ENCODE data around the gene UBC.

Gene UBC

DNA sequence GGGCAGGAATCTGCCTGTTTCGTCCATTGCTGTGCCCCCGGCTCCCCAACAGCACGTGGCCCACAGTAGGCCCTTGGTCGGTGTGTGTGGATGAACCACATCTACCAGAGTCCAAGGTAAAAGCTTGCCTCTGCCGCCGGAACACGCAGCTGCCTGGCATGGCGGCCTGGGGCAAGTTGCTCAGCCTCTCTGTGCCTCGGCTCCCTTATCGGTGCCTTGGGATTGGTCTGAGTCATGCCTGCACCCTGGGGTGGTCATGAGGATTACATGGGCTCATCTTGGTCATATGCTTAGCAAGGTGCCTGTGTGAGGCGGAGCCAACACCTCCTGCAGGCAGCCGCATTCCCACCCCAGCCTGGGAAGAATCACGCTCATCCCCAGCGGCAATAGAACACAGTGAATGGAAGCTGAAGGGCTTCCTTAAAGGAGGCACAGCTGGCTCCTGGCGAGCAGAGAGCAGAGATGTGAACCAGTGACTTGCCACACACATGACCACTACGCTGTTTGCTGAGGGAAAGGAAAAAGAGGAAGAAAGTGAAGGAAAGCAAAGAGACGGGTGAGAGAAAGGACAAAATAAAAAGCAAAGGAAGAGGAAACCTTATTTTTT is 45.3 kb downstream of the UBC start:
- Mint-ChIP-seq H3K4me1 (peaks cover 4% of the 10 kb centered on the region), H3K9me3 (no peaks in the 10 kb centered on the region), H3K4me3 (no peak overlapping the region), H3K27ac (ENCODE audit: low read depth) (no peak overlapping the region), H3K27me3 (no peaks in the 10 kb centered on the region), H3K36me3 (ENCODE audit: insufficient read depth) (no peaks in the 10 kb centered on the region)
- ATAC-seq (replicated peaks; ENCODE audit: extremely low read depth, poor library complexity, severe bottlenecking) (no peak), DNase-seq (ENCODE audit: low spot score in 2 of 2) (no peak)

DNA sequence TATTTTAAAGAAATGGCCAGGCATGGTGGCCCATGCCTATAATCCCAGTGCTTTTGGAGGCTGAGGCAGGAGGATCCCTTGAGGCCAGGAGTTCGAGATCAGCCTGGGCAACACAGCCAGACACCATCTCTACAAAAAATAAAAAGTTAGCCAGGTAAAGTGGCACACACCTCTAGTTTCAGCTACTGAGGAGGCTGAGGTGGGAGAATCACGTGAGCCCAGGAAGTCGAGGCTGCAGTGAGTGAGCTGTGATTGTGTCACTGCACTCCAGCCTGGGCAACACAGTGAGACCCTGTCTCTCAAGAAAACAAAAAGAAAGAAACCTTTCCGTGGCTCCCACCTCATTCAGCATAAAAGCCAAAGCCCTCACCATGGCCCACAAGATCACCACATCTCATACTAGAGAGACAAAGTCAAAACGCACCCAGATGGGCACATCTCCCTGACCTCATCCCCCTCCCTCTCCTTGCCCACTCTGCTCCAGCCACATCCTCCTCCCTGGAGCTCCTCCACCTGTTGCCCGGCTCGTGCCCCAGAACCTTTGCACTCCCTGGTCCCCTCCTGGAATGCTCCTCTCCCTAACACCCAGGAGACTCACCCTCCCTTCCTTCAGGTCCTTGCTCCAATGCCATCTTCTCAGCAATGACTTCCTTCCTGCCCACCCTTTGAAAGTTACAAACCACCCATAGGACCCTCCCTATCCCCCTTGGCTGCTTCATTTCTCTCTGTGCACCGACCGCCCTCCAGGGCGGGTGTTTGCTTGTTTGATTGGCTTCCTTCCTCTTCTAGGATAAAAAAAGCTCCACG is 46.0 kb downstream of the UBC start:
- no peaks in the 10 kb centered on the region for H3K27me3 Mint-ChIP-seq
- no peak for DNase-seq (ENCODE audit: low spot score in 2 of 2)
- peaks cover 7% of the 10 kb centered on the region for H3K4me1 Mint-ChIP-seq
- H3K27ac Mint-ChIP-seq (ENCODE audit: low read depth), result no peak overlapping the region
- ATAC-seq (replicated peaks; ENCODE audit: extremely low read depth, poor library complexity, severe bottlenecking), result no peak
- H3K36me3 Mint-ChIP-seq (ENCODE audit: insufficient read depth), result no peaks in the 10 kb centered on the region
- no peaks in the 10 kb centered on the region for H3K9me3 Mint-ChIP-seq
- H3K4me3 Mint-ChIP-seq, result no peak overlapping the region

DNA sequence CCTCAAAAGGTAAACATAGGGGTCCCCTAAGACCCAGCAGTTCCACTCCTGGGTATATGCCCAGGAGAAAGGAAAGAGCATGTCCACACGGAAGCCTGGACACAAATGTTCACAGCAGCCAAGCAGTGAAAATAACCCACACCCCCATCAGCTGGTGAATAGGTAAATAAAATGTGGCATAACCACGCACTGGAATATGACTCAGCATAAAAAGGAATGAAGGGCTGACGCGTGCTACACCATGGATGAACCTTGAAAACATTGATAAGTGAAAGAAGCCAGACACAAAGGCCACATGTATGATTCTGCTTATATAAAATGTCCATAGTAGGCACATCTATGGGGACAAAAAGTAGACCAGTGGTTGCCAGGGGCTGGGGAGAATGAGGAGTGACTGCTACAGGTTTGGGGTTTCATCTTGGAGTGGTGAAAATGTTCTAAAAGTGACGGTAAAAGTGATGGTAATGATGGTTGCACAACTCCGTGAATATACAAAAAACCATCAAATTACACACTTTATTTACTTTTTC is 47.0 kb downstream of the UBC start:
- no peak for DNase-seq (ENCODE audit: low spot score in 2 of 2)
- Mint-ChIP-seq H3K27me3 (no peaks in the 10 kb centered on the region), H3K4me1 (peaks cover 13% of the 10 kb centered on the region), H3K4me3 (no peak overlapping the region), H3K36me3 (ENCODE audit: insufficient read depth) (no peaks in the 10 kb centered on the region), H3K27ac (ENCODE audit: low read depth) (no peak overlapping the region), H3K9me3 (no peaks in the 10 kb centered on the region)
- ATAC-seq (replicated peaks; ENCODE audit: extremely low read depth, poor library complexity, severe bottlenecking), result no peak

DNA sequence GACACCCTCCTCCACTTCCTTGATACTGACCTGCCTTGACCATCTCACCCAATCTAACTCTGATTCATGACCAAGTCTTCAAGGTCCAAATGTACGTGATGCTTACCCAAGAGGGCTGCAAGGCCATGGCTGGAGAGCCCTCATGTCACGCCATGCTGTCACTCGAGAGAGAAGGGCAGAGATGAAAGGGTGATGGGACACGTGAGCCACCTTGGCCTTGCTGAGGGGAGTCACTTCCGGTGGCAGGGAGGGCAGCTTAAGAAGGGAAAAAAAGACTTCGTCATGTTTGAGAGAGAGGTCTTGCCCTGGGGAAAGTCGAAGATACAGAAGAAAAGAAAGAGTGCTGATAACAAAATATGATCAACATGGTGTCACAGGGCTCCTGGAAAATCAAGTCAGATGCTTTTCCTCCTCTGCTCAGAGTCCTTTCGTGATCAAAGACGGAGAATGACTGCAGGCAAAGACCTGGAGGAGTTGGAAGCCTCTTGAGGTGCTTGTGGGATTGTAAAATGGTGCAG is 47.5 kb downstream of the UBC start:
- Mint-ChIP-seq H3K27me3 (no peaks in the 10 kb centered on the region), H3K36me3 (ENCODE audit: insufficient read depth) (no peaks in the 10 kb centered on the region), H3K4me3 (no peak overlapping the region), H3K4me1 (peaks cover 13% of the 10 kb centered on the region), H3K9me3 (no peaks in the 10 kb centered on the region), H3K27ac (ENCODE audit: low read depth) (no peak overlapping the region)
- DNase-seq (ENCODE audit: low spot score in 2 of 2) (no peak), ATAC-seq (replicated peaks; ENCODE audit: extremely low read depth, poor library complexity, severe bottlenecking) (no peak)

DNA sequence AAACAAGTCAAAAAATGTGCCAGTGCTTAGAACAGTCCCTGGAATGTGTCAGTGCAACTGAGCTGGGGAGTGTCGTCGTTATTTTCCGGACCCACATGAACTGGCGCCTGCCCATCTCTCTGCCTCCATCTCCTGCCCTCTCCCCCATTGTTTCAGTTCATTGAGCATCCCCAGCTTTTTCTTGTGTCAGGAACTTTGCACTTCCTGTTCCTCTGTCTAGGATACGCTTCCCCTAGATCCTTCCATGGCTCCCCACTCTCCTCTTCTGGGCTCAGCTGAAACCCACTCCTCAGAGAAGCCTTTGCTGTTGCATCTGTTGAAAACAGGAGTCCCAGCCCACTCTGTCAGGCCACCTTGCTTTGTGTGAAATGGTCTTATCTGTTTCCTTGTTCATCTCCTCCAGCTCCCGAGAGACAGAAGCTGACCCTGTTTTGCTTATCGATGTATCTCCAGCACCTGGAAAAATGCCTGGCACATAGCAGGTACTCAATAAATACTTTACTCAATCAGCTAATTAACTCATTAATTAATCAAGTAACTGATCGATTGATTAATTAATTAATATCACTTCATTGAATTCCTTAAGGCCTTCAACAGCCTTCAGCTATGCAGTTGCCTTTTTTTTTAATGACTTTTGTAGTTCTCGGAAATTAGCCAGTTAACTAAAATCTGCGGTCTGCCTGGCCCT is 48.1 kb downstream of the UBC start:
- no peak overlapping the region for H3K4me3 Mint-ChIP-seq
- no peak overlapping the region for H3K27ac Mint-ChIP-seq (ENCODE audit: low read depth)
- no peaks in the 10 kb centered on the region for H3K27me3 Mint-ChIP-seq
- H3K36me3 Mint-ChIP-seq (ENCODE audit: insufficient read depth), result no peaks in the 10 kb centered on the region
- no peak for DNase-seq (ENCODE audit: low spot score in 2 of 2)
- H3K4me1 Mint-ChIP-seq, result peaks cover 13% of the 10 kb centered on the region
- H3K9me3 Mint-ChIP-seq, result no peaks in the 10 kb centered on the region
- no peak for ATAC-seq (replicated peaks; ENCODE audit: extremely low read depth, poor library complexity, severe bottlenecking)

- H3K27me3 Mint-ChIP-seq, result no peaks in the 10 kb centered on the region
- H3K36me3 Mint-ChIP-seq (ENCODE audit: insufficient read depth), result no peaks in the 10 kb centered on the region
- DNase-seq (ENCODE audit: low spot score in 2 of 2) (no peak), ATAC-seq (replicated peaks; ENCODE audit: extremely low read depth, poor library complexity, severe bottlenecking) (no peak)
- H3K27ac Mint-ChIP-seq (ENCODE audit: low read depth), result no peak overlapping the region
- no peak overlapping the region for H3K4me3 Mint-ChIP-seq
- H3K9me3 Mint-ChIP-seq, result no peaks in the 10 kb centered on the region
- H3K4me1 Mint-ChIP-seq, result peaks cover 13% of the 10 kb centered on the region
These were observed 48.7 kb downstream of the UBC start for GRCh38 chr12:124865728-124866127.

DNA sequence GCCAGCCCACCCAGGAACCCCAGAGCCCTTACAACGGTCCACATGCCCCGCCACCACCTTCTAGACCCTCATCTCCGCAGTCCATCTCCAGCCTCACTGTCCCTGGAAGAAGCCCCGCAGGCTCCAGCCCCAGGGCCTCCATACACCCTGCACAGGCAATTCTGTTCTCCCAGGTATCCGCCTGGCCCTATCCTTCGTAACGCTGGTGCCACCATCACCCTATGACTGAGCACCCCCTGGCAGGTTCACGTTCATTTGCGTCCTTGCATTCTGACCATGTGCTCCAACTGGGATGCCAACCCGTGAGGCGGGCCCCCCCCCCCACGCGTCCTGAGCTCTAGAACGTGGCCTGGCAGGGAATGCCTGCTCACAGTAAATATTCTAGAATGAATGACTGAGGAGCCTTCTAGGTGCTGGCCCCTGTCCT is 50.1 kb downstream of the UBC start:
- Mint-ChIP-seq H3K4me3 (peak overlapping the region; percentile 83), H3K36me3 (ENCODE audit: insufficient read depth) (no peaks in the 10 kb centered on the region), H3K4me1 (peaks cover 13% of the 10 kb centered on the region), H3K27ac (ENCODE audit: low read depth) (peak overlapping the region; percentile 86), H3K27me3 (no peaks in the 10 kb centered on the region), H3K9me3 (no peaks in the 10 kb centered on the region)
- ATAC-seq (replicated peaks; ENCODE audit: extremely low read depth, poor library complexity, severe bottlenecking) (no peak), DNase-seq (ENCODE audit: low spot score in 2 of 2) (no peak)

- peak within 1 kb of the TSS; percentile 86 for H3K27ac Mint-ChIP-seq (ENCODE audit: low read depth)
- no peaks in the 10 kb centered on the region for H3K36me3 Mint-ChIP-seq (ENCODE audit: insufficient read depth)
- DNase-seq (ENCODE audit: low spot score in 2 of 2) (peak; percentile 47 to 56), ATAC-seq (replicated peaks; ENCODE audit: extremely low read depth, poor library complexity, severe bottlenecking) (peak; percentile 85)
- peak within 1 kb of the TSS; percentile 83 for H3K4me3 Mint-ChIP-seq
- no peaks in the 10 kb centered on the region for H3K27me3 Mint-ChIP-seq
- peaks cover 13% of the 10 kb centered on the region for H3K4me1 Mint-ChIP-seq
- no peaks in the 10 kb centered on the region for H3K9me3 Mint-ChIP-seq
These were observed 50.8 kb downstream of the UBC start, which contains the start of gene SCARB1 for GRCh38 chr12:124863416-124864325. Gene SCARB1, minus strand, starts transcription at chr12:124863864. Its CDS starts 144 bp downstream, at chr12:124863720.

DNA sequence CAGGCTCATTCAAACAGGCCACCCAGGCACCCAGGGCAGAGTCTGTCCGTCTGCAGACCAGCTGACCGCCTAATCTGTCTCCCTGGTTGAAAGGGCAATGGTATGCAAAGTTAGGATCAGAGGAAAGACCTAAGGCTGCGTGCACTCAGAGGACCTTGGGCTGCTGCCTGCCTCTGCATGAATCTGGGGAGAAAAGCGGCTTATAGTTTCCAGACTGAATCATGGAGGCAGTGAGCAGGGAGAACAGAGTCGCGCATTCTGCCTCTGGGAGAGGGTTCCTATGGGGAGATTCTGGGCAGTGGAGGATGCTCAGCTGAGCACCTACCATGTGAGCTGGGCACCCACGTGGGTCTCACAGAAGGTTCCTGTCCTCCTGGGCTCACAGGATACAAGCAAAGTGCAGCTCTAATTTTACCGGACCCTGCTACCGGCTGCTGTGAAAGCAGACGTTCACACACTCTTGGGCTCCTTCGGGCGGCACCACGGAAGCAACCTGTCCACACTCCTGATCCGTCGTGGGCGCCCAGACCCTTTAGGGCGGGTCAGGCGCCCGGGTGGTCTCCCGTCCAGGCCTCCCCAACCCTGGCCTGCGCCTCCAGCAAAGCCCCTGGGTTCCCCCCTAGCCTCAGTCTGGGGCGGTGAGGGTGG is 51.6 kb downstream of the UBC start:
- no peak for DNase-seq (ENCODE audit: low spot score in 2 of 2)
- H3K4me1 Mint-ChIP-seq, result peaks cover 13% of the 10 kb centered on the region
- H3K27ac Mint-ChIP-seq (ENCODE audit: low read depth), result peak overlapping the region; percentile 25
- H3K27me3 Mint-ChIP-seq, result no peaks in the 10 kb centered on the region
- ATAC-seq (replicated peaks; ENCODE audit: extremely low read depth, poor library complexity, severe bottlenecking), result peak; percentile 30
- no peaks in the 10 kb centered on the region for H3K9me3 Mint-ChIP-seq
- peak overlapping the region; percentile 83 for H3K4me3 Mint-ChIP-seq
- H3K36me3 Mint-ChIP-seq (ENCODE audit: insufficient read depth), result no peaks in the 10 kb centered on the region

DNA sequence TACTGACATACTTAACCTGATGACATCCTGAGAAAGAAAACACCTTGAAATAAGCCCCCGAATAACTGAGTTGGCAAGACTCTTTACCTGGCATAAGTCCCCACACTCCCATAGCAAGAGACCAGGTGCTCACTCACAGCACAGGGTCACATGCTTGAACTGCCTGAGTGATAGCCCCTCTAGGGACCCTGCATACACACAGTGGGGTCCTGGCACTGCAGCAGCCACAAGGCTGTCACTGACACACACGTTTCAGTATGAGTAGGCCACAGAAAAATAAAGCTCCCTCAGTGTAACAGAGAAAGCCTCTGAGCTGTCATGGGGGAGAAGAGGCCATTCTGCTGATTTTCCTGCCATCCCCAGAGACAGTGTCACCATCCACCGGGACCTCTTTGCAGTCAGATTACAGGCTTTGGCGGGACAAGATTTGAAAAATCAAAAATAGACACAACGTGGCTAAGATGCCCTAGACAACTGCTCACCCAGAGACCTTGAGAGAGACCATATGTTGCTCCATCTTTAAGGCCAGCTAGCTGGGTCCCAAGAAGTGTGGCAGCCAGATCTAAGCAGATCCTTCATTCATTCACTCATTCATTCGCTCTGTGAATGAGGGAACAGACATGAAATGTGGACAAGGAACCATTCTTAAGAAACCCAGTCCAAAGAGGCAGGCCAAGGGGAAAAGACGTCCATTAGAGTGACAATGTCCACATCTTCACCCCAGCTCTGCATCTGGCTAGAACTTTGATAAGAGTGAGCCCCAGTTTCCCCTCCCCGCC is 52.4 kb downstream of the UBC start:
- no peak overlapping the region for H3K27ac Mint-ChIP-seq (ENCODE audit: low read depth)
- H3K36me3 Mint-ChIP-seq (ENCODE audit: insufficient read depth), result no peaks in the 10 kb centered on the region
- no peaks in the 10 kb centered on the region for H3K27me3 Mint-ChIP-seq
- ATAC-seq (replicated peaks; ENCODE audit: extremely low read depth, poor library complexity, severe bottlenecking) (no peak), DNase-seq (ENCODE audit: low spot score in 2 of 2) (no peak)
- H3K4me3 Mint-ChIP-seq, result peak overlapping the region; percentile 83
- H3K9me3 Mint-ChIP-seq, result no peaks in the 10 kb centered on the region
- H3K4me1 Mint-ChIP-seq, result peaks cover 13% of the 10 kb centered on the region

All from central memory CD8-positive, alpha-beta T cell (primary cell).